Tibial nerve (tissue), 4 donors: Measurements from ENCODE around the gene PDIA5.

ENCODE experiments used
- EP300 ChIP-seq, 2 donors: sonication (generic); formaldehyde crosslinking; IDR thresholded peaks; one replicate each; pipeline ENCODE4 v1.6.1; 2017; ENCODE audit warnings: antibody characterized with exemption in 2 of 2, mild to moderate bottlenecking in 1 of 2
- POLR2A ChIP-seq, 2 donors: fragments of 450-650 bp; IDR thresholded peaks; one replicate each; pipeline ENCODE4 v1.6.1; 2017; ENCODE audit warnings: antibody characterized with exemption in 2 of 2, mild to moderate bottlenecking in 2 of 2, moderate library complexity in 2 of 2
- TF ChIP-seq, protein P1 (sequence below), 5 experiments: fragments of 200-600 bp in 3 of 5; fragments of 450-650 bp in 2 of 5; sonication (generic) in 3 of 5; IDR thresholded peaks; one replicate each; pipeline ENCODE4 v1.5.1; 2016 to 2019; ENCODE audit warnings: antibody characterized with exemption in 5 of 5, mild to moderate bottlenecking in 3 of 5, moderate library complexity in 2 of 5

DNA sequence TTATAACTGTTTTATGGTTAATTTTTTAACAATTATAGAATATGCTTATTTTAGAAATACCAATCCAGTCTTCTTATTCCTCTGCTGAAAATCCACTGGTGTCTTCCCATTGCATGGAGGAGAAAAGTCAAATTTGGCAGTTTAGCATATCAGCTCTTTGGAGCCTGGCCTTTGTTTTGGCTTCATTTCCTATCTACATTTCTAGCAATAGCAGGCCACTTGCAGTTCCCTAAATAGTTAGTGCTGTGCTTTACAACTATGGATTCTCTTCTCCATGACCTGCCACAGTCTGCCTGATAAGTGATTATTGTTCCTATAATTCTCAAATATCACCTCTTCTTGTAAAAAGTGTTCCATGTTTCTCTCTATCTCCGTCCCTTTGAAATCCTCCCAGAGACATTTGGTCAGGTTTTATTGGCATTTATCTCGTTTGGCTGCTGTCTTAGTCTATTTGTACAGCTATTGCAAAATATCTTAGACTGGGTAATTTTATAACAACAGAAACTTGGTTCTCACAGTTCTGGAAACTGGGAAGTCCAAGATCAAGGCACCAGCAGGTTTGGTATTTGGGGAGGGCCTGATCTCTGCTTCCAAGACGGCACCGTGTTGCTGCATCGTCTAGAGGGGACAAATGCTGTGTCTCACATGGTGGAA is 126.8 kb downstream of the PDIA5 start:
- TF ChIP-seq, protein P1, sequence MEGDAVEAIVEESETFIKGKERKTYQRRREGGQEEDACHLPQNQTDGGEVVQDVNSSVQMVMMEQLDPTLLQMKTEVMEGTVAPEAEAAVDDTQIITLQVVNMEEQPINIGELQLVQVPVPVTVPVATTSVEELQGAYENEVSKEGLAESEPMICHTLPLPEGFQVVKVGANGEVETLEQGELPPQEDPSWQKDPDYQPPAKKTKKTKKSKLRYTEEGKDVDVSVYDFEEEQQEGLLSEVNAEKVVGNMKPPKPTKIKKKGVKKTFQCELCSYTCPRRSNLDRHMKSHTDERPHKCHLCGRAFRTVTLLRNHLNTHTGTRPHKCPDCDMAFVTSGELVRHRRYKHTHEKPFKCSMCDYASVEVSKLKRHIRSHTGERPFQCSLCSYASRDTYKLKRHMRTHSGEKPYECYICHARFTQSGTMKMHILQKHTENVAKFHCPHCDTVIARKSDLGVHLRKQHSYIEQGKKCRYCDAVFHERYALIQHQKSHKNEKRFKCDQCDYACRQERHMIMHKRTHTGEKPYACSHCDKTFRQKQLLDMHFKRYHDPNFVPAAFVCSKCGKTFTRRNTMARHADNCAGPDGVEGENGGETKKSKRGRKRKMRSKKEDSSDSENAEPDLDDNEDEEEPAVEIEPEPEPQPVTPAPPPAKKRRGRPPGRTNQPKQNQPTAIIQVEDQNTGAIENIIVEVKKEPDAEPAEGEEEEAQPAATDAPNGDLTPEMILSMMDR (IDR thresholded peaks at IDR 0.05): no peak
- TF ChIP-seq POLR2A (IDR thresholded peaks at IDR 0.05) (no peak), EP300 (IDR thresholded peaks at IDR 0.05) (no peak)
